ENCODE data around the gene CDH13. TPM values are rescaled to one million over a fixed set of nuclear protein-coding genes. Genes with fewer than 3 reads are reported as not detected.

Gene CDH13
- total and polyA plus RNA-seq, 9 of the 15 experiments (the other 6 are each of a cell fraction or from before 2014, with no cell fraction given) = 0.03 TPM; not detected in 8

DNA sequence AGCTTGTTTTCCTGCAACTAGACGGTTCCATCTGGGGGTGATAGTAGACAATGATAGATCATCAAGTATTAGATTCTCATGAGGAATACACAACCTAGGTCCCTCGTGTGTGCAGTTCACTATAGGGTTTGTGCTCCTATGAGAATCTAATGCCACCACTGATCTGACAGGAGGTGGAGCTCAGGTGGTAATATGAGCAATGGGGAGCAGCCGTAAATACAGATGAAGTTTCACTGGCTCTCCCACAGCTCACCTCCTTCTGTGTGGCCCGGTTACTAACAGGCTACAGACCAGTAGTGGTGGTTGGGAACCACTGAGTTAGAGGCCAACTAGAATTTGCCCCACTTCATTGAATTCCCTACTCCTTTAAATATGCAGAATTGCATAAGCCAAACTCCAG lies 1033.5 kb downstream of the CDH13 start:
- H4K20me1 ChIP-seq (replicated peaks; ENCODE audit: control insufficient read depth, insufficient read depth, low read length) = peaks cover 1% of the 10 kb centered on the region; the same call in 1 of the 2 replicates
- in situ Hi-C loops (cut with MboI) = no loop called here
- H3K4me1 ChIP-seq (replicated peaks in 1 of 2; ENCODE audit: control insufficient read depth in 2 of 2, insufficient read depth in 2 of 2, low read length in 2 of 2) = no peaks in the 10 kb centered on the region
- FAIRE-seq (no peak), ATAC-seq (no peak), DNase-seq (ENCODE audit: extremely low read depth in 1 of 4, low spot score in 3 of 4) (no peak)
- no peaks in the 10 kb centered on the region for H3K27me3 ChIP-seq (ENCODE audit: control insufficient read depth in 2 of 2, insufficient read depth in 2 of 2, low read length in 2 of 2)
- H3K9me1 ChIP-seq (ENCODE audit: control insufficient read depth, insufficient read depth, low read length) = no peaks in the 10 kb centered on the region
- H3K4me2 ChIP-seq (ENCODE audit: insufficient read depth, low read length) = no peak overlapping the region
- ChIA-PET CTCF (ENCODE audit: low intra/inter-chr PET ratio) (no interaction called here), POLR2A (no interaction called here)
- no TSS peak for BruUV-seq (replicated peaks)
- H3K79me2 ChIP-seq (ENCODE audit: control insufficient read depth, insufficient read depth, low read length) = no peaks in the 10 kb centered on the region
- intact Hi-C loops (cut with micrococcal nuclease) = no loop called here
- H3K27ac ChIP-seq (ENCODE audit: extremely low read depth, low read depth, low read length) = no peak overlapping the region
- no peaks in the 10 kb centered on the region for H3K36me3 ChIP-seq (ENCODE audit: control insufficient read depth, insufficient read depth, low read length)
- no peak overlapping the region for H3K9ac ChIP-seq (ENCODE audit: insufficient read depth in 1 of 2, low read depth in 2 of 2, low read length in 2 of 2)
- no peaks in the 10 kb centered on the region for H3K9me3 ChIP-seq (replicated peaks; ENCODE audit: control insufficient read depth, insufficient read depth, low read depth, low read length)
- H3K4me3 ChIP-seq = no peak overlapping the region
- H2AFZ ChIP-seq (ENCODE audit: low read depth, low read length) = no peak overlapping the region
- 4% methylated on average over 4 of the region's 4 CpGs for WGBS (ENCODE audit: insufficient coverage, low coverage, missing lambda C conversion rate)
- TF ChIP-seq, protein P1, sequence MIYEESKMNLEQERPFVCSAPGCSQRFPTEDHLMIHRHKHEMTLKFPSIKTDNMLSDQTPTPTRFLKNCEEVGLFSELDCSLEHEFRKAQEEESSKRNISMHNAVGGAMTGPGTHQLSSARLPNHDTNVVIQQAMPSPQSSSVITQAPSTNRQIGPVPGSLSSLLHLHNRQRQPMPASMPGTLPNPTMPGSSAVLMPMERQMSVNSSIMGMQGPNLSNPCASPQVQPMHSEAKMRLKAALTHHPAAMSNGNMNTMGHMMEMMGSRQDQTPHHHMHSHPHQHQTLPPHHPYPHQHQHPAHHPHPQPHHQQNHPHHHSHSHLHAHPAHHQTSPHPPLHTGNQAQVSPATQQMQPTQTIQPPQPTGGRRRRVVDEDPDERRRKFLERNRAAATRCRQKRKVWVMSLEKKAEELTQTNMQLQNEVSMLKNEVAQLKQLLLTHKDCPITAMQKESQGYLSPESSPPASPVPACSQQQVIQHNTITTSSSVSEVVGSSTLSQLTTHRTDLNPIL (CRISPR knock-in tag; IDR thresholded peaks at IDR 0.05) = no peak
- no peak for TF ChIP-seq ZNF347 (CRISPR knock-in tag; IDR thresholded peaks at IDR 0.05; ENCODE audit: low read depth)
- TF ChIP-seq ZNF699 (CRISPR knock-in tag; IDR thresholded peaks at IDR 0.05; ENCODE audit: insufficient replicate concordance) = no peak
- TF ChIP-seq SMARCA4 (IDR thresholded peaks at IDR 0.05) = no peak
- TF ChIP-seq MYC (IDR thresholded peaks at IDR 0.05; ENCODE audit: low read depth, low read length) = no peak
- no peak for TF ChIP-seq MYC (CRISPR knock-in tag; IDR thresholded peaks at IDR 0.05; ENCODE audit: borderline replicate concordance, low read depth)
- TF ChIP-seq ESRRB (CRISPR knock-in tag; IDR thresholded peaks at IDR 0.05; ENCODE audit: borderline replicate concordance) = no peak
- no peak for TF ChIP-seq LCOR (CRISPR knock-in tag; IDR thresholded peaks at IDR 0.05)
- TF ChIP-seq MTA2 (IDR thresholded peaks at IDR 0.05; ENCODE audit: low read depth) = no peak
- TF ChIP-seq, protein P2, sequence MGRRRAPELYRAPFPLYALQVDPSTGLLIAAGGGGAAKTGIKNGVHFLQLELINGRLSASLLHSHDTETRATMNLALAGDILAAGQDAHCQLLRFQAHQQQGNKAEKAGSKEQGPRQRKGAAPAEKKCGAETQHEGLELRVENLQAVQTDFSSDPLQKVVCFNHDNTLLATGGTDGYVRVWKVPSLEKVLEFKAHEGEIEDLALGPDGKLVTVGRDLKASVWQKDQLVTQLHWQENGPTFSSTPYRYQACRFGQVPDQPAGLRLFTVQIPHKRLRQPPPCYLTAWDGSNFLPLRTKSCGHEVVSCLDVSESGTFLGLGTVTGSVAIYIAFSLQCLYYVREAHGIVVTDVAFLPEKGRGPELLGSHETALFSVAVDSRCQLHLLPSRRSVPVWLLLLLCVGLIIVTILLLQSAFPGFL (CRISPR knock-in tag; IDR thresholded peaks at IDR 0.05) = no peak
- TF ChIP-seq ELF4 (CRISPR knock-in tag; IDR thresholded peaks at IDR 0.05) = no peak
- no peak for TF ChIP-seq HDAC2 (IDR thresholded peaks at IDR 0.05)
- no peak for TF ChIP-seq TFE3 (CRISPR knock-in tag; IDR thresholded peaks at IDR 0.05)
- TF ChIP-seq TBL1XR1 (IDR thresholded peaks at IDR 0.05; ENCODE audit: low read length in 2 of 2) = no peak
- no peak for TF ChIP-seq TRIM25 (IDR thresholded peaks at IDR 0.05; ENCODE audit: borderline replicate concordance)
- TF ChIP-seq PURB (CRISPR knock-in tag; IDR thresholded peaks at IDR 0.05; ENCODE audit: low read depth) = no peak
- TF ChIP-seq PRPF4 (IDR thresholded peaks at IDR 0.05; ENCODE audit: insufficient read depth, low read depth, low read length, poor library complexity, severe bottlenecking) = no peak
- TF ChIP-seq CBX8 (IDR thresholded peaks at IDR 0.05; ENCODE audit: borderline replicate concordance, extremely low read depth, low read depth, low read length, poor library complexity, severe bottlenecking) = no peak
- no peak for TF ChIP-seq ETV5 (CRISPR knock-in tag; IDR thresholded peaks at IDR 0.05; ENCODE audit: low read depth)

All from K562 (cell line).